ENCODE results near the gene CDC42EP4.

DNA sequence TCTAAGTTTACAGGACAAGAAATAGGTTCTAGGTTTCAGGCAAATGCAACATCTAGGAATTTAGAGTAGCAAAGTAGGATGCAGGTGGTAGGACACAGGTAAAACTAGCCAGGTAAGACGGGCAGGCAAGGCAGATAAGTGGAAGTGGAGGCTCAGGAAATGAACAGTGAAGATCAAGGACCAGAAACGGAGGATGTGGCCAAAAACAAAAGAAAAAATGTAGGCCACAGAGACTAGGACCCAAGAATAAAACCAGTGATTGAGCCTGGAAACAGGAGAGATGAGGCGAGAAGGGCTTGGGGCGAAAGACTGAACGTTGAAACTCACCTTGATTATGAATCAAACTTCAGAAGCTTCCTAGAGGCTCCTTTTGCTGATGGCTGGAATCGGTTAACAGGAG lies 74.1 kb downstream of the CDC42EP4 start:
- TF ChIP-seq, protein P1, sequence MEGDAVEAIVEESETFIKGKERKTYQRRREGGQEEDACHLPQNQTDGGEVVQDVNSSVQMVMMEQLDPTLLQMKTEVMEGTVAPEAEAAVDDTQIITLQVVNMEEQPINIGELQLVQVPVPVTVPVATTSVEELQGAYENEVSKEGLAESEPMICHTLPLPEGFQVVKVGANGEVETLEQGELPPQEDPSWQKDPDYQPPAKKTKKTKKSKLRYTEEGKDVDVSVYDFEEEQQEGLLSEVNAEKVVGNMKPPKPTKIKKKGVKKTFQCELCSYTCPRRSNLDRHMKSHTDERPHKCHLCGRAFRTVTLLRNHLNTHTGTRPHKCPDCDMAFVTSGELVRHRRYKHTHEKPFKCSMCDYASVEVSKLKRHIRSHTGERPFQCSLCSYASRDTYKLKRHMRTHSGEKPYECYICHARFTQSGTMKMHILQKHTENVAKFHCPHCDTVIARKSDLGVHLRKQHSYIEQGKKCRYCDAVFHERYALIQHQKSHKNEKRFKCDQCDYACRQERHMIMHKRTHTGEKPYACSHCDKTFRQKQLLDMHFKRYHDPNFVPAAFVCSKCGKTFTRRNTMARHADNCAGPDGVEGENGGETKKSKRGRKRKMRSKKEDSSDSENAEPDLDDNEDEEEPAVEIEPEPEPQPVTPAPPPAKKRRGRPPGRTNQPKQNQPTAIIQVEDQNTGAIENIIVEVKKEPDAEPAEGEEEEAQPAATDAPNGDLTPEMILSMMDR (IDR thresholded peaks at IDR 0.05; ENCODE audit: low read length) = no peak
- TF ChIP-seq EZH2 (optimal IDR thresholded peaks at IDR 0.05; ENCODE audit: low read depth, low read length) = no peak
- TF ChIP-seq EZH2phosphoT487 (IDR thresholded peaks at IDR 0.05; ENCODE audit: low read length) = no peak

All from MM.1S (cell line).